Fibroblast of pulmonary artery (primary cell): ENCODE measurements around the gene MAPK4.
A peak's percentile ranks its signal among the peaks of the same experiment; 100 is the strongest.

Experiments
- DNase-seq: peaks from one replicate; pipeline ENCODE4 v3.0.0-alpha.2; 2010; ENCODE audit warnings: low read depth
- H3K4me3 ChIP-seq: replicated peaks from 2 replicates; pipeline ENCODE4 v1.5.1; 2011; ENCODE audit warnings: low read depth, mild to moderate bottlenecking, control low read depth, low read length, moderate library complexity
- CTCF ChIP-seq: IDR thresholded peaks from 2 replicates; pipeline ENCODE4 v1.5.1; 2011; ENCODE audit warnings: mild to moderate bottlenecking, control low read depth, low read length, inconsistent platforms; ENCODE audit errors: missing control alignments

MAPK4 gene

GRCh38 chr18:50661013-50661412 is 101.1 kb downstream of the MAPK4 start:
- no peak overlapping the region for H3K4me3 ChIP-seq
- DNase-seq, result no peak
- TF ChIP-seq CTCF, result no peak

- peak; percentile 43 for TF ChIP-seq CTCF
- H3K4me3 ChIP-seq, result no peak overlapping the region
- peak; percentile 20 for DNase-seq
These were observed 102.3 kb downstream of the MAPK4 start for GRCh38 chr18:50662177-50662576.

GRCh38 chr18:50662775-50663383 is 103.0 kb downstream of the MAPK4 start:
- TF ChIP-seq CTCF, result no peak
- DNase-seq, result no peak

GRCh38 chr18:50663626-50664441 is 103.9 kb downstream of the MAPK4 start:
- TF ChIP-seq CTCF, result no peak
- no peak for DNase-seq
- no peak overlapping the region for H3K4me3 ChIP-seq

More at GRCh38 chr18:50662775-50663383, 103.0 kb downstream of the MAPK4 start:
- no peak overlapping the region for H3K4me3 ChIP-seq

GRCh38 chr18:50665015-50665414 is 105.1 kb downstream of the MAPK4 start:
- H3K4me3 ChIP-seq, result no peak overlapping the region
- no peak for DNase-seq
- TF ChIP-seq CTCF, result no peak

GRCh38 chr18:50665519-50665918 is 105.6 kb downstream of the MAPK4 start:
- H3K4me3 ChIP-seq, result no peak overlapping the region
- TF ChIP-seq CTCF, result no peak
- no peak for DNase-seq
